HEK293 (cell line): ENCODE results near the gene TGFB1.

ENCODE experiments used
- CTCF ChIA-PET: fragments of 350-600 bp; formaldehyde crosslinking; extraction: SDS; loops from one replicate; lab custom pipeline; 2021; ENCODE audit warnings: antibody characterized with exemption; lab: Yijun Ruan, JAX
- POLR2A ChIA-PET: fragments of 300-600 bp; formaldehyde crosslinking; extraction: SDS; loops from one replicate; lab custom pipeline; 2020; ENCODE audit warnings: antibody characterized with exemption, inconsistent platforms; lab: Yijun Ruan, JAX
- H3K27ac ChIP-seq: fragments of 200-500 bp; sonication (Bioruptor generic); 2 replicates; pipeline ENCODE4 v1.5.1; 2014; ENCODE audit warnings: low read depth, low read length, control low read depth, inconsistent platforms; ENCODE audit errors: extremely low read depth
- H3K36me3 ChIP-seq, 2 experiments: fragments of 200-500 bp in 1 of 2; sonication (Bioruptor generic) in 1 of 2; 1 replicate in 1 of 2; 2 replicates in 1 of 2; pipeline ENCODE4 v1.5.1; 2014 to 2017; ENCODE audit warnings: inconsistent platforms in 2 of 2, low read length in 2 of 2; ENCODE audit not compliant: control insufficient read depth in 2 of 2, insufficient read depth in 1 of 2
- H3K4me1 ChIP-seq: fragments of 200-500 bp; sonication (Bioruptor generic); 2 replicates; pipeline ENCODE4 v1.5.1; 2014; ENCODE audit warnings: mild to moderate bottlenecking, low read length, inconsistent platforms; ENCODE audit not compliant: control insufficient read depth, insufficient read depth
- H3K4me3 ChIP-seq: 2 replicates; pipeline ENCODE4 v1.5.1; 2011; ENCODE audit warnings: low read depth, mild to moderate bottlenecking, control low read depth, low read length, moderate library complexity
- H3K9me3 ChIP-seq: fragments of 200-500 bp; sonication (Bioruptor generic); 2 replicates; pipeline ENCODE4 v1.5.1; 2014; ENCODE audit warnings: low read depth, low read length, inconsistent platforms; ENCODE audit not compliant: control insufficient read depth, insufficient read depth
- EGR2 ChIP-seq: fragments of 450-650 bp; formaldehyde crosslinking; IDR thresholded peaks from 2 replicates; pipeline ENCODE4 v1.5.1; 2016; ENCODE audit warnings: low read depth, missing biosample characterization, missing genetic modification characterization
- HOXA7 ChIP-seq: sonication (generic); formaldehyde crosslinking; IDR thresholded peaks from 2 replicates; pipeline ENCODE4 v1.8.1; 2022; ENCODE audit warnings: missing genetic modification reagents, borderline replicate concordance
- KLF16 ChIP-seq: fragments of 450-650 bp; formaldehyde crosslinking; IDR thresholded peaks from 2 replicates; pipeline ENCODE4 v1.5.1; 2017; ENCODE audit warnings: missing biosample characterization, missing genetic modification characterization
- MEIS1 ChIP-seq: sonication (generic); formaldehyde crosslinking; IDR thresholded peaks from 2 replicates; pipeline ENCODE4 v1.8.1; 2022; ENCODE audit warnings: missing genetic modification reagents, mild to moderate bottlenecking, borderline replicate concordance
- RBAK ChIP-seq: fragments of 450-650 bp; formaldehyde crosslinking; IDR thresholded peaks from 2 replicates; pipeline ENCODE4 v1.5.1; 2016; ENCODE audit warnings: missing biosample characterization, missing genetic modification characterization
- YY1 ChIP-seq: fragments of 450-650 bp; formaldehyde crosslinking; IDR thresholded peaks from 2 replicates; pipeline ENCODE4 v1.5.1; 2018; ENCODE audit warnings: missing biosample characterization, missing genetic modification characterization
- YY2 ChIP-seq: fragments of 450-650 bp; formaldehyde crosslinking; IDR thresholded peaks from 2 replicates; pipeline ENCODE4 v1.5.1; 2016; ENCODE audit warnings: missing biosample characterization, missing genetic modification characterization
- ZBTB20 ChIP-seq: fragments of 450-650 bp; formaldehyde crosslinking; IDR thresholded peaks from 2 replicates; pipeline ENCODE4 v1.5.1; 2016; ENCODE audit warnings: missing biosample characterization, missing genetic modification characterization
- ZFHX2 ChIP-seq: fragments of 450-650 bp; formaldehyde crosslinking; conservative IDR thresholded peaks from 2 replicates; pipeline ENCODE4 v1.5.1; 2016; ENCODE audit warnings: missing biosample characterization, missing genetic modification characterization
- ZNF112 ChIP-seq: fragments of 450-650 bp; formaldehyde crosslinking; IDR thresholded peaks from 2 replicates; pipeline ENCODE4 v1.5.0; 2017; ENCODE audit warnings: missing biosample characterization, missing genetic modification characterization
- ZNF132 ChIP-seq: fragments of 450-650 bp; formaldehyde crosslinking; IDR thresholded peaks from 2 replicates; pipeline ENCODE4 v1.5.1; 2017; ENCODE audit warnings: missing biosample characterization, missing genetic modification characterization, borderline replicate concordance
- ZNF157 ChIP-seq: fragments of 450-650 bp; formaldehyde crosslinking; IDR thresholded peaks from 2 replicates; pipeline ENCODE4 v1.5.1; 2016; ENCODE audit warnings: missing biosample characterization, missing genetic modification characterization
- ZNF341 ChIP-seq: fragments of 450-650 bp; formaldehyde crosslinking; IDR thresholded peaks from 2 replicates; pipeline ENCODE4; 2016; ENCODE audit warnings: low read depth, missing biosample characterization, missing genetic modification characterization
- ZNF433 ChIP-seq: fragments of 450-650 bp; formaldehyde crosslinking; IDR thresholded peaks from 2 replicates; pipeline ENCODE4 v1.5.1; 2016; ENCODE audit warnings: missing biosample characterization, missing genetic modification characterization, low read depth
- ZNF544 ChIP-seq: fragments of 450-650 bp; formaldehyde crosslinking; IDR thresholded peaks from 2 replicates; pipeline ENCODE4 v1.5.0; 2017; ENCODE audit warnings: missing biosample characterization, missing genetic modification characterization
- ZNF629 ChIP-seq: fragments of 450-650 bp; formaldehyde crosslinking; IDR thresholded peaks from 2 replicates; pipeline ENCODE4 v1.5.1; 2017; ENCODE audit warnings: missing biosample characterization, missing genetic modification characterization
- ZNF707 ChIP-seq: fragments of 450-650 bp; formaldehyde crosslinking; IDR thresholded peaks from 2 replicates; pipeline ENCODE4 v1.5.1; 2016; ENCODE audit warnings: missing biosample characterization, missing genetic modification characterization
- TF ChIP-seq, protein P1 (sequence below): fragments of 450-650 bp; formaldehyde crosslinking; IDR thresholded peaks from 2 replicates; pipeline ENCODE4 v1.5.1; 2016; ENCODE audit warnings: missing biosample characterization, missing genetic modification characterization
- TF ChIP-seq, protein P2 (sequence below): fragments of 450-650 bp; formaldehyde crosslinking; IDR thresholded peaks from 2 replicates; pipeline ENCODE4 v1.5.1; 2016; ENCODE audit warnings: missing biosample characterization, missing genetic modification characterization, borderline replicate concordance
- TF ChIP-seq, protein P3 (sequence below): fragments of 450-650 bp; formaldehyde crosslinking; IDR thresholded peaks from 2 replicates; pipeline ENCODE4 v1.5.1; 2016; ENCODE audit warnings: missing biosample characterization, missing genetic modification characterization
- TF ChIP-seq, protein P4 (sequence below): fragments of 450-650 bp; formaldehyde crosslinking; IDR thresholded peaks from 2 replicates; pipeline ENCODE4 v1.5.1; 2016; ENCODE audit warnings: missing biosample characterization, missing genetic modification characterization

The TGFB1 gene

DNA sequence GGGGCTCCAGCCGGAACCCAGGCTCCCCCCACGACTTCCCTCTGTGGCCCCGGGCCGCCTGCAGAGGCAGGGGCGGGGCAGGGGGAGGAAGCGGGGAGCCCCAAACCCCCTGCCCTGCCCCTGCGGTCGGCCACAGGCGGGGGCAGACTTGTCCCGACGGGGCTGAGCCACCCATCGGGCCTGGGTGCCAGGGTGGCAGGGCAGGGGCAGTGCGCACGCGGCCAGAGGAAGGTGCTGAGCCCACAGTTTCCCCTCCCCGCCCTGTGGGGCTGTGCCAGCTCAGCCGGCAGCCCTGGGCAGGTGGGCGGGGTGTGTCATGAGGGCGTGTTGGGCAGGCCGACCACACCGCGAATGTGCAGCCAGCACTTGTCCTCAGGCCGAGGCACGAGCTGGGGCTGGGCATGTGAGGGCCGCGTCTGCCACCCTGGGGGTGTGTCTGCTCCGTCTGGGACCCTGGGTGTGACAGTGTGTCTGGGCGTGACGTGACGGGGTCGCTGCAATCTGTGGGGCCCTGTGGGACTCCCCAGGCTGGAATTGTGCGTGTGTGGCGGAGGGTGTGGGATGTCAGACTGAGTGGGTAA, 26.1 kb downstream of the TGFB1 start (continued):
- TF ChIP-seq, protein P1, sequence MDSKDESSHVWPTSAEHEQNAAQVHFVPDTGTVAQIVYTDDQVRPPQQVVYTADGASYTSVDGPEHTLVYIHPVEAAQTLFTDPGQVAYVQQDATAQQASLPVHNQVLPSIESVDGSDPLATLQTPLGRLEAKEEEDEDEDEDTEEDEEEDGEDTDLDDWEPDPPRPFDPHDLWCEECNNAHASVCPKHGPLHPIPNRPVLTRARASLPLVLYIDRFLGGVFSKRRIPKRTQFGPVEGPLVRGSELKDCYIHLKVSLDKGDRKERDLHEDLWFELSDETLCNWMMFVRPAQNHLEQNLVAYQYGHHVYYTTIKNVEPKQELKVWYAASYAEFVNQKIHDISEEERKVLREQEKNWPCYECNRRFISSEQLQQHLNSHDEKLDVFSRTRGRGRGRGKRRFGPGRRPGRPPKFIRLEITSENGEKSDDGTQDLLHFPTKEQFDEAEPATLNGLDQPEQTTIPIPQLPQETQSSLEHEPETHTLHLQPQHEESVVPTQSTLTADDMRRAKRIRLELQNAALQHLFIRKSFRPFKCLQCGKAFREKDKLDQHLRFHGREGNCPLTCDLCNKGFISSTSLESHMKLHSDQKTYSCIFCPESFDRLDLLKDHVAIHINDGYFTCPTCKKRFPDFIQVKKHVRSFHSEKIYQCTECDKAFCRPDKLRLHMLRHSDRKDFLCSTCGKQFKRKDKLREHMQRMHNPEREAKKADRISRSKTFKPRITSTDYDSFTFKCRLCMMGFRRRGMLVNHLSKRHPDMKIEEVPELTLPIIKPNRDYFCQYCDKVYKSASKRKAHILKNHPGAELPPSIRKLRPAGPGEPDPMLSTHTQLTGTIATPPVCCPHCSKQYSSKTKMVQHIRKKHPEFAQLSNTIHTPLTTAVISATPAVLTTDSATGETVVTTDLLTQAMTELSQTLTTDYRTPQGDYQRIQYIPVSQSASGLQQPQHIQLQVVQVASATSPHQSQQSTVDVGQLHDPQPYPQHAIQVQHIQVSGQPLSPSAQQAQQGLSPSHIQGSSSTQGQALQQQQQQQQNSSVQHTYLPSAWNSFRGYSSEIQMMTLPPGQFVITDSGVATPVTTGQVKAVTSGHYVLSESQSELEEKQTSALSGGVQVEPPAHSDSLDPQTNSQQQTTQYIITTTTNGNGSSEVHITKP (tag by site-specific recombination): no peak
- TF ChIP-seq ZFHX2 (tag by site-specific recombination) (peak; percentile 93), ZNF341 (tag by site-specific recombination) (no peak), EGR2 (tag by site-specific recombination) (peak; percentile 76)

DNA sequence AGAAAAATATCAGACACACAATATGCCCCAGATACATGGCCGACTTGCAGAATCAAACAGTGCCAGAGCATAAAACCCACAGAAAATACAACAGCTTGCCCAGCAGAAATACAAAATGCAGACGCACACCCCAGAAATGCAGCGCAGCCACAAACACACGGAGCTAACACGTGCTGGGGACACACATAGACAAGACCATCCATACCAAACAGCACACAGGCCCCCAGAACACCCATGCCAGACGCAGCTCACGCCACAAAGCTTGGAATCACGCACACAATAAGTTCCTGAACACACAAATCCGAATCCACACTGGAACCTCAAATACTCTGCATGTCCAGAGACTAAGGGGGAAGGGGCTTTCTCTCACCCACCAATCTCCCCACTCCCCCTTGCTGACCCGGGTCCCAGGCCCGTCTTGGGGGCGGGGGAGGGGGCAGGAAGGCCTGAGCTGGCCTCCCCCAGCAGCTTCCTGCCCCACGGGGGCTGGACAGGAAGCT, 26.6 kb downstream of the TGFB1 start:
- TF ChIP-seq, protein P2, sequence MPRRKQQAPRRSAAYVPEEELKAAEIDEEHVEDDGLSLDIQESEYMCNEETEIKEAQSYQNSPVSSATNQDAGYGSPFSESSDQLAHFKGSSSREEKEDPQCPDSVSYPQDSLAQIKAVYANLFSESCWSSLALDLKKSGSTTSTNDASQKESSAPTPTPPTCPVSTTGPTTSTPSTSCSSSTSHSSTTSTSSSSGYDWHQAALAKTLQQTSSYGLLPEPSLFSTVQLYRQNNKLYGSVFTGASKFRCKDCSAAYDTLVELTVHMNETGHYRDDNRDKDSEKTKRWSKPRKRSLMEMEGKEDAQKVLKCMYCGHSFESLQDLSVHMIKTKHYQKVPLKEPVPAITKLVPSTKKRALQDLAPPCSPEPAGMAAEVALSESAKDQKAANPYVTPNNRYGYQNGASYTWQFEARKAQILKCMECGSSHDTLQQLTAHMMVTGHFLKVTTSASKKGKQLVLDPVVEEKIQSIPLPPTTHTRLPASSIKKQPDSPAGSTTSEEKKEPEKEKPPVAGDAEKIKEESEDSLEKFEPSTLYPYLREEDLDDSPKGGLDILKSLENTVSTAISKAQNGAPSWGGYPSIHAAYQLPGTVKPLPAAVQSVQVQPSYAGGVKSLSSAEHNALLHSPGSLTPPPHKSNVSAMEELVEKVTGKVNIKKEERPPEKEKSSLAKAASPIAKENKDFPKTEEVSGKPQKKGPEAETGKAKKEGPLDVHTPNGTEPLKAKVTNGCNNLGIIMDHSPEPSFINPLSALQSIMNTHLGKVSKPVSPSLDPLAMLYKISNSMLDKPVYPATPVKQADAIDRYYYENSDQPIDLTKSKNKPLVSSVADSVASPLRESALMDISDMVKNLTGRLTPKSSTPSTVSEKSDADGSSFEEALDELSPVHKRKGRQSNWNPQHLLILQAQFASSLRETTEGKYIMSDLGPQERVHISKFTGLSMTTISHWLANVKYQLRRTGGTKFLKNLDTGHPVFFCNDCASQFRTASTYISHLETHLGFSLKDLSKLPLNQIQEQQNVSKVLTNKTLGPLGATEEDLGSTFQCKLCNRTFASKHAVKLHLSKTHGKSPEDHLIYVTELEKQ (tag by site-specific recombination): no peak
- no peak for TF ChIP-seq ZNF112
- no peak for TF ChIP-seq YY1
- Histone ChIP-seq H3K9me3 (no peaks in the 10 kb centered on the region), H3K4me1 (peaks cover 22% of the 10 kb centered on the region), H3K27ac (no peak overlapping the region), H3K36me3 (peaks cover 27 to 41% of the 10 kb centered on the region in 2 experiments; a peak in 2 of 3 replicates), H3K4me3 (no peak overlapping the region)
- ChIA-PET CTCF (interaction anchor here (0.9 kb wide), 2 partner anchors 26 to 236 kb away, joined by 3 to 4 read pairs; no protein-coding TSS in a partner anchor), POLR2A (interaction anchor here (1.2 to 1.8 kb wide), 3 partner anchors 9 to 112 kb away, joined by 4 to 7 read pairs (median 5); no protein-coding TSS in a partner anchor)

DNA sequence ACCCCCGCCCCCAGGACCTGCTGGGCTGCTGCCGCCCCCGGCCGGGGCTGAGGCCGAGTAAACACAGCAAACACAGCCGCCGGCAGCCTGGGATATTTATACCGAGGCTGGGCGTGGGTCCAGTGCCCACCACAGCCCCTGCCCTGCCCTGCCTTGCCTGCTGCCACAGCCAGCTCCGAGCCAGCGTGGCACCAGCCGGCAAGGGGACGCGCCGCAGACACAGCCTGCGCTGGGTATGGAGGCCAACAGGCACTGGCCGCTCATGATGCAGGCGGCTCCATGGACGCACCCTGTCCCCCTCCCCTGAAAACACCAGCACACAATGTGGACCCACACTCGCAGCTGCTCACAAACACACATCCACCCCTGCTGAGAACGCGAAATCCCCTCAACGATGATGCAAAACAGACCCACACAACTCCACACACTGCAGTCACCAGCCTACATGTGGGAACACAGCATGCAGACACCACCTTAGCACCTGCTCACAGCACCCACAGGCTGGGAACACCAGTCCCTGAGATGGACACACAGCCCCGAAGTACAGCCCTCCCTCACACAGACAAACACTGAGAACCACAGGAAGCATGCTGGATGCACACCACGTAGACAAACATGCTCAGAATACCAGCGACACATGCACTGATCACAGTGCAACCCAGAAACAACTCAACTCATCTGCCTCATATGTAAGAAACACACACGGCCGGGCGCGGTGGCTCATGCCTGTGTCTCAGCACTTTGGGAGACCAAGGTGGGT, 27.6 kb downstream of the TGFB1 start:
- Histone ChIP-seq H3K4me1 (peaks cover 22% of the 10 kb centered on the region), H3K36me3 (peaks cover 18 to 39% of the 10 kb centered on the region in 2 experiments; a peak in 2 of 3 replicates), H3K27ac (peak overlapping the region; percentile 28; the same call in 1 of the 2 replicates), H3K9me3 (no peaks in the 10 kb centered on the region), H3K4me3 (no peak overlapping the region)
- ChIA-PET CTCF (interaction anchor here (0.9 to 1.3 kb wide), 3 partner anchors 27 to 237 kb away, joined by 3 to 7 read pairs (median 4); no protein-coding TSS in a partner anchor), POLR2A (interaction anchor here (0.6 to 2.5 kb wide), 4 partner anchors 27 to 136 kb away, joined by 4 to 10 read pairs (median 4); partner anchors contain the start of gene HNRNPUL1)
- no peak for TF ChIP-seq YY1
- no peak for TF ChIP-seq ZNF629 (tag by site-specific recombination)
- no peak for TF ChIP-seq MEIS1 (CRISPR knock-in tag)
- no peak for TF ChIP-seq ZNF157
- TF ChIP-seq ZNF433 (tag by site-specific recombination): no peak
- TF ChIP-seq ZNF707 (tag by site-specific recombination): no peak
- TF ChIP-seq RBAK: no peak
- TF ChIP-seq, protein P3, sequence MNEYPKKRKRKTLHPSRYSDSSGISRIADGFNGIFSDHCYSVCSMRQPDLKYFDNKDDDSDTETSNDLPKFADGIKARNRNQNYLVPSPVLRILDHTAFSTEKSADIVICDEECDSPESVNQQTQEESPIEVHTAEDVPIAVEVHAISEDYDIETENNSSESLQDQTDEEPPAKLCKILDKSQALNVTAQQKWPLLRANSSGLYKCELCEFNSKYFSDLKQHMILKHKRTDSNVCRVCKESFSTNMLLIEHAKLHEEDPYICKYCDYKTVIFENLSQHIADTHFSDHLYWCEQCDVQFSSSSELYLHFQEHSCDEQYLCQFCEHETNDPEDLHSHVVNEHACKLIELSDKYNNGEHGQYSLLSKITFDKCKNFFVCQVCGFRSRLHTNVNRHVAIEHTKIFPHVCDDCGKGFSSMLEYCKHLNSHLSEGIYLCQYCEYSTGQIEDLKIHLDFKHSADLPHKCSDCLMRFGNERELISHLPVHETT: no peak
- peak; percentile 20; the same call in 1 of the 2 replicates for TF ChIP-seq ZBTB20
- no peak for TF ChIP-seq YY2
- no peak for TF ChIP-seq HOXA7 (CRISPR knock-in tag)
- no peak for TF ChIP-seq ZNF132 (tag by site-specific recombination)
- TF ChIP-seq ZNF544 (tag by site-specific recombination): no peak; the same call in 1 of the 2 replicates
- TF ChIP-seq KLF16 (tag by site-specific recombination): no peak
- TF ChIP-seq, protein P4, sequence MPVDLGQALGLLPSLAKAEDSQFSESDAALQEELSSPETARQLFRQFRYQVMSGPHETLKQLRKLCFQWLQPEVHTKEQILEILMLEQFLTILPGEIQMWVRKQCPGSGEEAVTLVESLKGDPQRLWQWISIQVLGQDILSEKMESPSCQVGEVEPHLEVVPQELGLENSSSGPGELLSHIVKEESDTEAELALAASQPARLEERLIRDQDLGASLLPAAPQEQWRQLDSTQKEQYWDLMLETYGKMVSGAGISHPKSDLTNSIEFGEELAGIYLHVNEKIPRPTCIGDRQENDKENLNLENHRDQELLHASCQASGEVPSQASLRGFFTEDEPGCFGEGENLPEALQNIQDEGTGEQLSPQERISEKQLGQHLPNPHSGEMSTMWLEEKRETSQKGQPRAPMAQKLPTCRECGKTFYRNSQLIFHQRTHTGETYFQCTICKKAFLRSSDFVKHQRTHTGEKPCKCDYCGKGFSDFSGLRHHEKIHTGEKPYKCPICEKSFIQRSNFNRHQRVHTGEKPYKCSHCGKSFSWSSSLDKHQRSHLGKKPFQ (tag by site-specific recombination): no peak
